Breast epithelium (tissue), 3 donors: ENCODE measurements around the gene AMZ2.
"Not testable (repeated sequence)": the region's sequence is repeated elsewhere in the genome, so short reads cannot be mapped to it uniquely, and the experiment has no call there.

Experiments used
- CTCF ChIP-seq, 3 donors: fragments of 450-650 bp; IDR thresholded peaks; one replicate each; pipeline ENCODE4 v1.5.1; 2016 to 2017; ENCODE audit warnings: antibody characterized with exemption in 3 of 3, mild to moderate bottlenecking in 3 of 3, moderate library complexity in 3 of 3
- POLR2A ChIP-seq: fragments of 450-650 bp; IDR thresholded peaks from one replicate; pipeline ENCODE4 v1.6.1; 2016; ENCODE audit warnings: antibody characterized with exemption, mild to moderate bottlenecking, moderate library complexity
- POLR2AphosphoS5 ChIP-seq, 3 donors: sonication (generic); formaldehyde crosslinking; IDR thresholded peaks; one replicate each; pipeline ENCODE4 v1.6.1; 2017; ENCODE audit warnings: antibody characterized with exemption in 3 of 3

- not testable (repeated sequence) for TF ChIP-seq CTCF (IDR thresholded peaks at IDR 0.05); POLR2AphosphoS5 (IDR thresholded peaks at IDR 0.05); POLR2A
Observed at GRCh38 chr17:68281965-68282364, 34.1 kb downstream of the AMZ2 start.
